GM19463 (cell line): ENCODE data around the gene PHAF1.

Source experiments
- ATAC-seq: cut with Tn5 transposase; IDR thresholded peaks from one replicate; pipeline ENCODE4 v1.9.1; 2021; ENCODE audit warnings: mild to moderate bottlenecking, moderate library complexity; ENCODE audit not compliant: unreplicated experiment

PHAF1 gene

DNA sequence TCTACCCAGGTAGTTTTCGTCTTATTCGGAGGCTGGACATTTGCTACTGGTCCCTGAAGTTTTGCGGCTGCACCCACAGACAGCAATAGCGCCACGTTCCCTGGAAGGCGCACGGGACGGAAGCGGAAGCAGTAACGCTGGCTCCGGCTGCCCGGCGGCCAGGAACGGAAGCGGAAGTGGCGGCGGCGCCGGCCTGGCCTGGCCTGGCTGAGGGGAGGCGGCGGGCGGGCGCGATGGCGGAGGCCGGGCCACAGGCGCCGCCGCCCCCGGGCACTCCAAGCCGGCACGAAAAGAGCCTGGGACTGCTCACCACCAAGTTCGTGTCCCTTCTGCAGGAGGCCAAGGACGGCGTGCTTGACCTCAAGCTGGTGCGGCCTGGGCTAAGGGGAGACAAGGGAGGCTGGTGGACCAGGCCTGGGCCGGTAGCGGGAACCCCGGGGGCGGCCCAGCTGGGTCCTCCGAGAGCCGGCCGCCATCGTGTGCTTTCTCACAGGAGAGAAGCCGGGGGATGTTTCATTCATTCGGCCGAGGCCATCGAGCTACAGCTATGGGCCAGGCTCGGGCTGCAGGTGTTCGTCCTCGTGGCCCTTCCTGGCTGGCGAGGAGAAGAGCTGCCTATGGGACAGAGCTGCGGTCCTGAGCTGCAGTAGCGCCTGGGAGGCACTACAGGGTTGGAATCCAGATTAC lies 82.4 kb downstream of the PHAF1 start, which contains the start of gene E2F4:
Gene E2F4, plus strand, starts transcription at position 161 of the 687 bp plus-strand sequence. Its CDS starts 73 bp downstream, at position 234.
- peak; percentile 94 for ATAC-seq

DNA sequence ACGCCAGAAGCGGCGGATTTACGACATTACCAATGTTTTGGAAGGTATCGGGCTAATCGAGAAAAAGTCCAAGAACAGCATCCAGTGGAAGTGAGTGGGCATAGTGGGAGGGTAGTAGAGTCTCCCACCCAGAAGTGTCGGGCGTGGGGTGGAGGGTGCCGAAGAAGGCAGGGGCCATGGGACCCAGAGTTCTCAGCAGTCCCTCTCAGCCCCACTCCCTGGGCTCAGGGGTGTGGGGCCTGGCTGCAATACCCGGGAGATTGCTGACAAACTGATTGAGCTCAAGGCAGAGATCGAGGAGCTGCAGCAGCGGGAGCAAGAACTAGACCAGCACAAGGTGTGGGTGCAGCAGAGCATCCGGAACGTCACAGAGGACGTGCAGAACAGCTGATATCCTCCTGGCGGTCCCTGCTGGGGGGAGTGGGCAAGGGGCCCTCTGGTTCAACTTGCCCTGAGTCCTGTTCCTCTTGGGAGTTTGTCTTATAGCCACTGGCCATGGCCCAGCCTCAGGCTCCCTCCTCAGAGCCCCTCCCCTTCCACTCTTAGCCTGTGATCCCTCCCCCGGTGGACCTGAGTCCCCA lies 83.1 kb downstream of the PHAF1 start:
- no peak for ATAC-seq

DNA sequence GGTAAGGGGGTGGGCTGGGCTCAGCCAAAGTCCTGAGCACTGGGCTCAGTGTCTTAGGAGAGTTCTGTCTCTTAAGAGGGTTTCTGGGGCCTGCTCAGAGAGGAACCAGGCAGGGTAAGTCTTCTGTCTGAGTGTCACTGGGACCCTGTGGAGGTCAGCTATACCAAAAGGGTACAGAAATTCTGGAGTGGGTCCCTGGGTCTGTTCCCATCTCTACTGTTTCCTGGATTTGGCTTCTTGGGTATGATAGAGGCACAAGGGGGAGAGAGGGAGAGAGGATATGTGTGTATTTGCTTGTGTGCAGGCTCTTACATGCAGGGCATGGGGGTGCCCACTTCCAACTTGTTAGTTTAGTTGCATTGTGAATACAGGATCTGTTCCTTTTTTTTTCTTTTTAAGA lies 83.8 kb downstream of the PHAF1 start:
- no peak for ATAC-seq

DNA sequence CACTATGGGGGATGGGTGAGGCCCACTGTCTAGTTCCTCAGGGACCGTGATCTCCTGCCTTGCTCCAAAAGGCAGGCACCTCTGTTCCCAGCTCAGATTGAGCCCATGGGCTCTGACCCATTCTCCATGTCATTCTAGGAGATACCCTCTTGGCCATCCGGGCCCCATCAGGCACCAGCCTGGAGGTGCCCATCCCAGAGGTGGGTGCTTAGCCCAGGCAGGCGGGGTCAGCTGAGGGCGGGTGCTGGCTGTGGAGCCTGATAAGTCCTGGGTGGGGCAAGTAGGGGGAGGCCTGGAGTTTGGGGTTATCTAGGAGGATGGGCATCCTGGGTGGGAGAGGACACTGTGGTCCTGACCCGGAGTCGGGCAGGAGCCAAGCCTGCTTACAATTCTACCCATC lies 84.5 kb downstream of the PHAF1 start:
- ATAC-seq: no peak

DNA sequence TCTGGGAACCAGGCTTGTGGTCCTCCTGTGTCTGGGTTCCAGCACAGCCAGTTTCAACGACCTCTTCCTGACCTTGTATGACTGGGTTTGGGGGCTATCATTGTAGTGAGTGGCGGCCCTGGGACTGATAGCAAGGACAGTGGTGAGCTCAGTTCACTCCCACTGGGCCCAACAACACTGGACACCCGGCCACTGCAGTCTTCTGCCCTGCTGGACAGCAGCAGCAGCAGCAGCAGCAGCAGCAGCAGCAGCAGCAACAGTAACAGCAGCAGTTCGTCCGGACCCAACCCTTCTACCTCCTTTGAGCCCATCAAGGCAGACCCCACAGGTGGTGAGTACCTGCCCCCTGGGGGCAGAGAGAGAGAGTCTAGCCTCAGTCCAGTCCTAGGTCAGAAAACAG lies 85.9 kb downstream of the PHAF1 start:
- ATAC-seq: no peak

DNA sequence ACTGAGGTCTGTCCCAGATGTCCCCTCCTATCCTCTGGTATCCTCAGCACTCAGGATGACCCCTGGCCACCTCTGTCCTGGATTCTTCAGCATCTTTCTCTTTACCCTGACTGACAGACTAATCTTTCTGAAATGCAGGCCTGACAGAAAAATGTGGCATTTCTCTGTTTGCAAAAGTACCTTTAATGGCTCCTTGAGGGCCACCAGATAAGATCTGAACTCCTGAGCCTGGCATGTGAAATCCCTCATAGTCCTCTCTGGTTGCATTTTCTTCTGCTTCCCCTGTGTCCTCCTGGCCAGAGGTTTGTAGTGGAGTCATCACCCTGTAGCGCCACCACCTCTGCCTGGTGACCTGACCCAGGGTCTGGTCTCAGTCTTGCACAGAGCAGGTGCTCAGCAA lies 87.1 kb downstream of the PHAF1 start:
- no peak for ATAC-seq

DNA sequence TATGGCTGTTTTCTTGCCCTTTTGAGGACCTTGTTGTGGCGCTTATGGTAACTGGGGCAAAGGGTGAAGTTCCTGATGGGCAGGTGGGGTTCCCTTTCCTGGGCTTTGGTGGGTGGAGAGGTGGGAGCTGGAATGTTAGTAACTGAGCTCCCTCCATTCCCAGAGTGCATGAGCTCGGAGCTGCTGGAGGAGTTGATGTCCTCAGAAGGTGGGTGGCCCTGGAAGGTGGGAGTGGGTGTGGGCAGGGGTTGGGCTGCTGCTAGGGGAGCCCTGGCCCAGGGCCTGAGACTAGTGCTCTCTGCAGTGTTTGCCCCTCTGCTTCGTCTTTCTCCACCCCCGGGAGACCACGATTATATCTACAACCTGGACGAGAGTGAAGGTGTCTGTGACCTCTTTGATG lies 88.0 kb downstream of the PHAF1 start:
- no peak for ATAC-seq
